NB4 (cell line): ENCODE measurements around the gene SFTPB.

Experiments used
- CTCF ChIP-seq: IDR thresholded peaks from one replicate; pipeline ENCODE4 v1.5.1; 2012; ENCODE audit warnings: low read depth, low read length
- MAX ChIP-seq: IDR thresholded peaks from 2 replicates; pipeline ENCODE4 v1.6.1; 2011; ENCODE audit warnings: low read depth, low read length

- TF ChIP-seq CTCF (no peak), MAX (no peak)
Observed at GRCh38 chr2:85674417-85674816, 6.4 kb upstream of the SFTPB start.
